ENCODE results near the gene TSSK6.

DNA sequence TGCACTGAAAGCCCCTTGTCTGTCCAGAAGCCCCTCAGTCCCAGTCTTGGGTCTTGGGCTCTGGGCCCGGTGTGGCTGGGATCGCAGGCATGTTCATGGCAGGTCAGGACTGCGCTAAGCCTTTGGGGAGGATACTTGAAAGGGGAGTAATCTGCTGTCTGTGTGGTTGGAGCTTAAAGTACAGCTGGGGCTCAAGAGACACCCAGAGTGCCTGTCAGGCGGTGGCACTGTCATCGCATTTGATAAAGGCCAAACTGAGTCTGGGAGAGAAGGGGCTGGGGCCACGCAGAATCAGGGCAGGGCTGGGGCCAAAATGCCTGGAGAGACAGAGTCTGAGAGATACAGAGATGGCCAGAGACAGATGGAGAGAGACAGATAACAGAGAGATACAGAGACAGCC lies 18.5 kb upstream of the TSSK6 start:
- TF ChIP-seq, protein P1, sequence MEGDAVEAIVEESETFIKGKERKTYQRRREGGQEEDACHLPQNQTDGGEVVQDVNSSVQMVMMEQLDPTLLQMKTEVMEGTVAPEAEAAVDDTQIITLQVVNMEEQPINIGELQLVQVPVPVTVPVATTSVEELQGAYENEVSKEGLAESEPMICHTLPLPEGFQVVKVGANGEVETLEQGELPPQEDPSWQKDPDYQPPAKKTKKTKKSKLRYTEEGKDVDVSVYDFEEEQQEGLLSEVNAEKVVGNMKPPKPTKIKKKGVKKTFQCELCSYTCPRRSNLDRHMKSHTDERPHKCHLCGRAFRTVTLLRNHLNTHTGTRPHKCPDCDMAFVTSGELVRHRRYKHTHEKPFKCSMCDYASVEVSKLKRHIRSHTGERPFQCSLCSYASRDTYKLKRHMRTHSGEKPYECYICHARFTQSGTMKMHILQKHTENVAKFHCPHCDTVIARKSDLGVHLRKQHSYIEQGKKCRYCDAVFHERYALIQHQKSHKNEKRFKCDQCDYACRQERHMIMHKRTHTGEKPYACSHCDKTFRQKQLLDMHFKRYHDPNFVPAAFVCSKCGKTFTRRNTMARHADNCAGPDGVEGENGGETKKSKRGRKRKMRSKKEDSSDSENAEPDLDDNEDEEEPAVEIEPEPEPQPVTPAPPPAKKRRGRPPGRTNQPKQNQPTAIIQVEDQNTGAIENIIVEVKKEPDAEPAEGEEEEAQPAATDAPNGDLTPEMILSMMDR (IDR thresholded peaks at IDR 0.05; ENCODE audit: insufficient read depth, low read length, poor library complexity, severe bottlenecking), result no peak
- TF ChIP-seq EZH2phosphoT487 (conservative IDR thresholded peaks at IDR 0.05; ENCODE audit: low read length), result no peak

All from SU-DHL-6 (cell line).